Esophagus mucosa (tissue), 1 donor: ENCODE data around the gene PTPN11. TPM values are rescaled to one million over a fixed set of nuclear protein-coding genes. Genes with fewer than 3 reads are reported as not detected.
"Not testable (repeated sequence)": the region's sequence is repeated elsewhere in the genome, so short reads cannot be mapped to it uniquely, and the experiment has no call there.

Source experiments
- ATAC-seq: fragments of 200-7000 bp; cut with Tn5 transposase; one replicate; pipeline ENCODE4 v1.9.1; 2020
- total RNA-seq: library from RNA; stranded (reverse); gene quantifications from one replicate; pipeline ENCODE4 v1.2.4, GENCODE V29; 2023
- donor health status: DM: yes; HTN: yes; CAD: no.

The PTPN11 gene
- 53.6 TPM for total RNA-seq

DNA sequence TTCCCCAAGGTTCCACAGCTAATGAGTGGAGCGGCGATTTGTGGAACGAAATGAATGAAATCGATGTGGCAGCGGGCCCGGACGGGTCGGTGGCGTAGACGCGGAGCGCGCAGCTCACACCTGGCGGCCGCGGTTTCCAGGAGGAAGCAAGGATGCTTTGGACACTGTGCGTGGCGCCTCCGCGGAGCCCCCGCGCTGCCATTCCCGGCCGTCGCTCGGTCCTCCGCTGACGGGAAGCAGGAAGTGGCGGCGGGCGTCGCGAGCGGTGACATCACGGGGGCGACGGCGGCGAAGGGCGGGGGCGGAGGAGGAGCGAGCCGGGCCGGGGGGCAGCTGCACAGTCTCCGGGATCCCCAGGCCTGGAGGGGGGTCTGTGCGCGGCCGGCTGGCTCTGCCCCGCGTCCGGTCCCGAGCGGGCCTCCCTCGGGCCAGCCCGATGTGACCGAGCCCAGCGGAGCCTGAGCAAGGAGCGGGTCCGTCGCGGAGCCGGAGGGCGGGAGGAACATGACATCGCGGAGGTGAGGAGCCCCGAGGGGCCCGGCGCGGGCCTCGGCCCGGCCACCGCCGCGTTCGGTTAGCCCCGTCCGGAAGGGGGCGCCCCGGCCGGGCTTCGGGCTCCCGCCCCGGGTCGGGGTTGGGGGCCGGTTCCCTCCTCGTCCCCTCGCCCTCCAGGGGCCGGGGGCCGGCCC lies at the start of gene PTPN11:
TSS of gene PTPN11 (plus strand) at position 340 of the 689 bp plus-strand sequence. CDS start at position 505, 165 bp downstream.
- peak; percentile 92 for ATAC-seq

DNA sequence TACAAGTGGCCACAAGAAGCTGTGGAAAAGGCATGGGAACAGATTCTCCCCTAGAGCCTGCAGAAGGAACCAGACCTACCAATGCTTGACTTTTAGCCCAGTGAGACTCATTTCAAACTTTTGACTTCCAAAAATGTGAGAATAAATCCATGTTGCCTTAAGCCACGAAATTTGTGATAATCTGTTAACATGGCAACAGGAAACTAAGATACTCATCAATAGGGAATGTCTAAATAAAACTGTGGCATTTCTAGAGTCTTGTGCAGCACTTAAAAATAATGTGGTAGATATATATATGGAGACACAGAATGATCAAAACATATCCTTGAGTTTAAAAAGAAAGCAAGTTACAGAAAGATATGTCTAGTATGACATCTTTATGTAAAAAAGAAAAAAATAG lies 48.5 kb upstream of the PTPN11 start:
- ATAC-seq, result no peak

DNA sequence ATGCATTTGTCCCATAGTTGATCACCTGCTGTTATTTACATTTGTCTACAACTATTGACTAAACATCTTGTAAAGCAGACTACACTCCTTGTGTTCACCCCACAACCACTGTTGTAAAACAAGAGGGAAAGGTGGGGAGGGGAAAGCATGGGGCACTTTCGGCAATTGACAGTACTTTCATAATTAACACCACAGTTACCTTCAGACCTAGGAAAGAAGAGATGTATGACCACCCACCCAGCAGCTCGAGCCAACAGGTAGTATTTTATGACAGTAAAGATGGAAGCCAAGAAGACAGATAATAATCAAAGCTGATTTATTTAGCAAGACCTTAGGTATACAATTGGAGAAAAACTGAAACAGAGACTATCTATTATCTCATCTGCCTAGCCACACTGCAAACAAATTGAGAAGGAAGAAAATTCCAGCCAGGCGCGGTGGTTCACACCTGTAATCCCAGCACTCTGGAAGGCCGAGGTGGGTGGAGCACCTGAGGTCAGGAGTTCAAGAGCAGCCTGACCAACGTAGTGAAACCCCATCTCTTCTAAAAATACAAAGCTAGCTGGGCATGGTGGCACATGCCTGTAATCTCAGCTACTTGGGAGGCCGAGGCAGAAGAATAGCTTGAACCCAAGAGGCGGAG lies 47.8 kb upstream of the PTPN11 start:
- no peak for ATAC-seq

DNA sequence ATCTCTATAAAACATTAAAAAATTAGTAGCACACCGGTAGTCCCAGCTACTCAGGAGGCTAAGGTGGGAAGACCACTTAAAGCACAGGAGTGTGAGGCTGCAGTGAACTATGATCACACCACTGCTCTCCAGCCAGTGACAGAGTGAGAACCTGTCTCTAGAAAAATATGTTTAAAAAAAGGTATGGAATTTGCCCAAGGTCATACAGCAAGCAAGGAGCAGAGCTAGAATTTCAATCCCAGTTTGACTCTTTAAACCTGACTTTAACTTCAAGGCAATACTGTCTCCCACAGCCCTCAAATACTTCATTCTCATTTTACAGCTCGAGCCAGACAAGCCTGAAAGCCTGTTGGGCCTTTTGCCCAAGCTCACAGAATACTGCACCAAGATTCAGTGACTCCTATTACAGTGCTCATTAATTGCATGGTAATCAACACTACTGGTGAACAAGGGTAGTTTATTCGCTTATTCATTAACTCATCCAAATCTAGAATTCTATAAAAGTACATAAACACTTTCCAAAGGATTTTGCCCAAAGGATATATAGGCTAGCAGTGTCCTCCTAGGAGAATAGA lies 44.5 kb upstream of the PTPN11 start:
- no peak for ATAC-seq

DNA sequence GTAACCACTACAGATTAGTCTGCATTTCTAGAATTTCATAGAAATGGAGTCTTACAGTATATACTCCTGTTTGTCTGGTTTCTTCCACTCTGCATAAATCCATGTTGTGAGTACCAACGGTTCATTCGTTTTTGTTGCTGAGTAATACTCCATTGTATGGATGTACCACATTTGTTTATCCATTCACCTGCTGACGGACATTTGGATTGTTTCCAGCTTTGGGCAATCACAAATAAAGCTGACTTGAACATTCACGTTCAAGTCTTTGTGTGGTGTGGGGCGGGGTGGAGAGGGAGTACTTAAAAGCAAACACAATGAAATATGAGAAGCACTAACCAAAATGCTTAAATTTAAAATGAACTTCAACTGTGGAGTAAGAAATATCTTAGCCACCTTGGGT lies 43.6 kb upstream of the PTPN11 start:
- ATAC-seq, result peak; percentile 76

DNA sequence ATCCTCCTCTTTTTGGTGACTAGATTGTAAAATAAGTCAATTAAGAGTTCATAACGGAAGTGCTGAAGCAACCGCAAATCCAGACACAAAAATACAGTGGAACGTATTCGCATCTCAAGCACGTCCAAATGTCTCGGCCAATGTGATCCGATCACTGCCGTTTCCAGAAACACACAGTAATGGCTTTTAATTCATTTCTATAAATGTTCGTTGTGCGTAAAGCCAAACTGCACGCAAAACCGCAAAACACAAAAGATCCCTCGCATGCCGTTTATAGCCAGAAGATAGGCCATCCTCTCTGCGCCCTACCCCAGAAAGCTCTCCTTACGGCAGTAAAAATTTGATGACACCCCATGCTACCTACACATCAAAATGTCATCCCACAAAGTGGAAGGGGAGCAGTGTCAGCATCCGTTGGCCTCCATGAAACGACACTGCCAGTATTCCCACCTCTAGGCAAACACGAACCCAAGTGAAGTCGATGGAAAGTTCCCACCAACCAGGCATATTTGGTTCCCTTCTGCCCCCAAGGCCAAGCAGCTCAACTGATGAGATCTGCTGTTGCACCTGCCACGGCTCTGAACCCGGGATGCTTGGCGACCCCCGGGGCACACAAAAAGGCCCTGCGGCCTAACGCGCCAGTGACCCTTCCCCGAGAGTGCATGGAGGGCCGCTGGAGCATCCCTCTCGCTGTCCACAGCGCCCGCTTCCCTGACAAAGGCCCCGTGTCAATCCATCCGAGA lies 37.9 kb upstream of the PTPN11 start:
- peak; percentile 2 for ATAC-seq

DNA sequence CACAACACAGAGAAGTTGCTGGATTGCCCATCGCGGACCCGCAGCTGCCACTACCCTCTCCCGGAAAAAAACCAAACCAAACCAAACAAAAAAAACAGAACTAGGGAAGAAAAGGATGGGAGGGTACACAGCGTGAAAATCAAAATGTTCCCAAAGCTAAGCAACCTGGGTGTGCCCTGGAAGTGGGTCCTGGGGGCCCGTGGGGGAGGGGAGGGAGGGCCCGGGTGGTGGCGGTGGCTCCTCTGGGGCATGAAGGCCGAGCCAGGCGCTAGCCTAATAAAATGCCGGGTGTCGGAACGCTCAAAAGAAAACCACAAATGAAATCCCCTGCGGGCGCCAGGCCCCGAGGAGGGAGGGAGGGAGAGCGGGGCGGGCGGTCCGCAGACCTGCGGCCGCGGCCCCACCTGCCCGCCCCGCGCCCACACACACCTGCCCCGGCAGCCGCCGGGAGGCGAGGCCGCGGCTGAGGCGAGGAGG lies 37.3 kb upstream of the PTPN11 start:
- peak; percentile 59 for ATAC-seq

DNA sequence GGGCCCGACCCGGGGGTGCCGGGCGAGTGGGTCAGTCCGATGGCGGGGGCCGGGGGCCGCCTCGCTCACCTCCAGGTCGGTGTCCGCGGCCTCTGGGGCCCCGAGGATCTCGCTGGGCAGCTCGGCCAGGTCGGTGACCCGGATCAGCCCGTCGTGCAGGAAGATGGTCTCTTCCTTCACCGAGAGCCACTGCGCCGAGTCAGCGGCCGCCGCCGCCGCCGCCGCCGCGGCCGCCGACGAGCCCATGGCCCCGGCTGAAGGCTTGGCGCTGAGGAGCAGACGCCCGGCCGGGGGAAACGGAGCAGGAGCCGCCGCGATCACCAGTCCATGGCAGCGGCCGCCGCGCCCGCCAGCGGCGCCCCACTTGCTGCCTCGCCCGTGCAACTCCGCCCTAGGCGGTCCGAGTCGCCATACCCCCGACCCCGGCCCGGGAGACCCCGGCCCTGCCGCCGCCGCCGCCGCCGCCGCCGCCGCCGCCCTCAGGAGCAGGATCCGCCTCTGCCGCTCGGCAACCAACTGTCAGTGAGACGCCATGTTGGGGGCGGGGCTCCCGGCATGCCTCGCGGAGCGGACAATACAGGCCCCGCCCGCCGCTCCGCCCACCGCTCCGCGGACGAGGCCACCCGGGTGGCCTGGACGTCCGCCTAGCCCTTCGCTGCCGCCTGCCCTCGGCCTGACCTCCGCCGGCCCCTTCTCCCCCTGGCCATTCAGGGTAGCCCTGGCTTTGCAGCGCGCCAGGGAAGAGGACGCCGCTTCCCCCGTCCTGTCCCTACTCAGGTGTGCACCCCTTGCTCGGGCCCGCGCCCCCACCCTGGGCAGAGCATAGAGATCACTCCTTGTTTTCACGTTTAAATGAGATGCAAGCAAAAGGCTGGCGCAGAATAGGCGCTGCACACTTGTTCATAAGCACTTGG lies 36.6 kb upstream of the PTPN11 start, which contains the start of gene HECTD4:
TSS of gene HECTD4 (minus strand) at position 549 of the 914 bp plus-strand sequence. CDS start at position 246, 303 bp downstream.
- peak; percentile 97 for ATAC-seq

DNA sequence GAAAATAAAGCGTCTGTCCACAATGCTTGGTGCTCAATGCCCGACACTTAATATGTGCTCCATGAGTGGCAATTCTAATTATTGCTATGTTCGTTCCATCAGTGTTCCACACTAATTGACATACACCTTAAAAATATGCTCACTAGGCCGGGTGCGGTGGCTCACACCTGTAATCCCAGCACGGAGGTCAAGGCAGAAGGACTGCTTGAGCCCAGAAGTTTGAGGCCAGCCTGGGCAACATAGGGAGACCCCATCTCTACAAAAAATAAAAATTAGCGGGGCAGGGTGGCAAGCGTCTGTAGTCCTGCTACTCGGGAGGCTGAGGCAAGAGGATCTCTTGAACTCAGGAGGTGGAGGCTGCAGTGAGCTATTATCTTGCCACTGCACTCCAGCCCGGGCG lies 35.9 kb upstream of the PTPN11 start:
- no peak for ATAC-seq

DNA sequence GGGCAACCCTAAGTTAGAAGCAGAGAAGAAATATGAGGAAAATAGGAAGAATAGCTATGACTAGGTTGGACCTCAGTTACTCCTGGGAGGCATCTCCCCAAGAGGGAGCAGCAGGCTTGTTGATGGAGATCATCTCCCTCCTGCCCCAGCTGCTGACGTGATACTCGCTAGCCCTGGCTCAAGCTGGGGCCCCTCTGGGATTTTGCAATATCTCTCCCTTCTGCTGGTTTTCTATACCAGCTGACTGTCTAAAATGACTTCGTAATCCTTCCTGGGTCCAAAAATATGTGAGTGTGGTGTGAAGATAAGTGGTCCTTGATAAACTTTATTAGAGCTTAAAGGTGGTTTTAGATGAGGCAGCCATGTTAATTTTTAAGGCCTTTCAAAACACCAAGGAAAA lies 32.0 kb upstream of the PTPN11 start:
- ATAC-seq, result no peak

DNA sequence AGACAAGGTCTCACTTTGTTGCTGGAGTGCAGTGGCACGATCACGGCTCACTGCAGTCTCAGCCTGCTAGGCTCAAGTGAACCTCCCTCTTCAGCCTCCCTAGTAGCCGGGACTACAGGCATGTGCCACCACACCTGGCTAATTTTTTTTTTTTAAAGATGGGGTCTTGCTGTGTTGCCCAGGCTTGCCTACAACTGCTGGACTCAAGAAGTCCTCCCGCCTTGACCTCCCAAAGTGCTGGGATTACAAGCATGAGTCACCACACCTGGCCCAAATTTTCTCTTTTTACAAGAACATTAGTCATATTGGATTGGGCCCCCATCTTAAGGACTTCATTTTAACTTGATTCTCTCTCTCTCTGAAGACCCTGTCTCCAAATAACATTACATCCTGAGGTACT lies 29.5 kb upstream of the PTPN11 start:
- no peak for ATAC-seq

DNA sequence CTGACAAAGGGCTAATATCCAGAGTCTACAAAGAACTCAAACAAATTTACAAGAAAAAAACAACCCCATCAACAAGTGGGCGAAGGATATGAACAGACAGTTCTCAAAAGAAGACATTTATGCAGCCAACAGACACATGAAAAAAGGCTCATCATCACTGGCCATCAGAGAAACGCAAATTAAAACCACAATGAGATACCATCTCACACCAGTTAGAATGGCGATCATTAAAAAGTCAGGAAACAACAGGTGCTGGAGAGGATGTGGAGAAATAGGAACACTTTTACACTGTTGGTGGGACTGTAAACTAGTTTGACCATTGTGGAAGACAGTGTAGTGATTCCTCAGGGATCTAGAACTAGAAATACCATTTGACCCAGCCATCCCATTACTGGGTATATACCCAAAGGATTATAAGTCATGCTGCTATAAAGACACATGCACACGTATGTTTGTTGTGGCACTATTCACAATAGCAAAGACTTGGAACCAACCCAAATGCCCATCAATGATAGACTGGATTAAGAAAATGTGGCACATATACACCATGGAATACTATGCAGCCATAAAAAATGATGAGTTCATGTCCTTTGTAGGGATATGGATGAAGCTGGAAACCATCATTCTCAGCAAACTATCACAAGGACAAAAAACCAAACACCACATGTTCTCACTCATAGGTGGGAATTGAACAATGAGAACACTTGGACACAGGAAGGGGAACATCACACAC lies 28.7 kb upstream of the PTPN11 start:
- ATAC-seq, result not testable (repeated sequence)

DNA sequence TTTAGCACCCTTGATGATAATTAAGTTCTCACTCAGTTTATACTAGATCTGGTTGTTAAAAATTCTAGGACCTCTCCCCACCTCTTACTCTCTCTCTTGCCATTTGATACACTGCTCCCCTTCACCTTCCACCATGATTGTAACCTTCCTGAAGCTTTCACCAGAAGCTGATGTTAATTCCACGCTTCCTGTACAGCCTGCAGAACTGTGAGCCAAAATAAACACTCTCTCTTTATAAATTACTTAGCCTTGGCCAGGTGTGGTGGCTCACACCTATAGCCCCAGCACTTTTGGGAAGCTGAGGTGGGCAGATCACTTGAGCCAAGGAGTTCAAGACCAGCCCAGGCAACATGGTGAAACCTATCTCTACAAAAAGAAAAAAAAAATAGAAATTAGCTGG lies 25.4 kb upstream of the PTPN11 start:
- no peak for ATAC-seq

DNA sequence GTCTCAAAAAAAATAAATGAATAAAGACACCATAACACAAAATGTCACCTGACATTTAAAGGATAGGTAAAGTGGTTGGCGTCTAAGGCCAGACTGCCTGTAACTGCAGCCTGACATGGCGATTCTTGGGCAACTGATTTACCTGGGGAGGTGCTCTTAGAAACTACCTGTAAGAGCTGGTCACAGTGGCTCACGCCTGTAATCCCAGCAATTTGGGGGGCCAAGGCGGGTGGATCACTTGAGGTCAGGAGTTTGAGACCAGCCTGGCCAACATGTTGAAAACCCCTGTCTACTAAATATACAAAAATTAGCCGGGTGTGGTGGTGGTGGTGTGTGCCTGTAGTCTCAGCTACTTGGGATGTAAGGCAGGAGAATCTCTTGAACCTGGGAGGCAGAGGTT lies 17.7 kb upstream of the PTPN11 start:
- ATAC-seq, result no peak

DNA sequence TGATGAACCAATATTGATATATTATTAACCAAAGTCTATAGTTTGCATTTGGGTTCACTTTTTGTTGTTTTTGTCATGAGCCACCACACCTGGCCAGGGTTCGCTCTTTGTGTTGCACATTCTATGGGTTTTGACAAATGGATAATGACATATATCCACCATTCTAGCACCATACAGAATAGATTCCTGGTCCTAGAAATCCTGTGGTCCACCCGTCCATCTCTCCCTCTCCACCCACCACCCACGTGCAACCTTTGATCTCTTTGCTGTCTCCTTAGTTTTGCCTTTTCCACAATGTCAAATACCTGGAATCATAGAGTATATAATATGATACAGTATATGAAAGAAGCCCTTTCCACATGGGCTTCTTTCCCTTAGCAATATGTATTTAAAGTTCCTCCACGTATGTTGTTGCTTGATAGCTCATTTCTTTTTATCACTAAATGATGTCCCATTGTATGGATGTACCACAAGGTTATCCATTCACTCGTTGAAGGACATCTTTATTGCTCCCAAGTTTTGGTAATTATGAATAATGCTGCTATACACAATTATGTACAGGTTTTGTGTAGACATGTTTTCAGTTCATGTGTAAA lies 16.7 kb upstream of the PTPN11 start:
- peak; percentile 26 for ATAC-seq

DNA sequence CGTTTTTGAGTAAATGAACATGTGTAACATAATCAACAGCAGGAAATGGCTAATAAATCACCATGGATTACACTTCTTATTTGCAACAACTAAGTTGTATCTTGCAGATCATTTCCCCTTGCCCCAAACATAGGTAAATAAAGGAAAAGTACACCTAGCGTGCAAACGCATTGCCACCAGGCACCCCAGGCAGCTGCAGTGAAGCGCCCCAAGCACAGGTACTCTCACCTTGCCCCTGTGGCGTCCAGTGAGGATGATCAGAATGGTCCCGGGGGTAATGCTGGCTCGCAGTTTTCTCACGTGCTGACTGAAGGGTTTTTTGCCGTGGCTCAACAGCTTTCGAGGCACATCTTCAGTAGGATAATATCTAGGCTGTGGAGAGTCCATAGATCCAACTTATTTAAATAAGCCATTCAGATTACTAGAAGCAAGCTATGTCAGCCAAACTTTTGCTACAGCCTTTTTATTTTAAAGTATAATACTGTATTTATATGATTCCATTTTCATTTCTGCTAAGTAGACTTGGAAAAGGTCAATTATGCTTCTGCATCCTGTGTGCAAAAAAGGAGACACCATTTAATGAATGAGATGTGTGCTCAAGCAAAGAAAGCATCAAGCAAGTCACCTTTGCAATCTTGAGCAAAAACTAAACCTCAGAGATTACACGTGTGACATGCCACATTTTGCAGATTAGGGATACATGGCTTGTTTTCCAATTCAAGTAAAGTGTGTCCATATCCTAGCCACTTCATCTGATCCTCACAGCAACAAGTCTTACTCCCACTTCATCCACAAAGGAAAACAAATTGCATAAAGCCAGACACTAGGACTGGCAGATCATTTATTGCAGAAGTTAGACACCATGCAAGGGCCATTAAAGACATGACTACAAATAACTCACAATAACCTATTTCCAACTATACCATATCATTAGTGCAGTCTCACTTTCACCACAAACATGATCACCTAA lies 11.9 kb upstream of the PTPN11 start:
- no peak for ATAC-seq

DNA sequence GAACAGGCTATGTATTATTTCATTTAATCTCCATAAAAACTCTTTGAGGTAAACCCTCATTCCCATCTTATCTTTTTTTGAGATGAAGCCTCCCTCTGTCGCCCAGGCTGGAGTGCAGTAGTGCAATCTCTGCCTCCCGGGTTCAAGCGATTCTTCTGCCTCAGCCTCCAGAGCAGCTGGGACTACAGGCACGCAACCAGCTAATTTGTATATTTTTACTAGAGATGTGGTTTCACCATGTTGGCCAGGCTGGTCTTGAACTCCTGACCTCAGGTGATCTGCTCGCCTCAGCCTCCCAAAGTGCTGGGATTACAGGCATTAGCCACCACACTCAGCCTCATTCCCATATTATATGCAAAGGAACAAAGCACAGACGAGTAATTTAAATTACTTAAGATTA lies 11.1 kb upstream of the PTPN11 start:
- ATAC-seq, result not testable (repeated sequence)

DNA sequence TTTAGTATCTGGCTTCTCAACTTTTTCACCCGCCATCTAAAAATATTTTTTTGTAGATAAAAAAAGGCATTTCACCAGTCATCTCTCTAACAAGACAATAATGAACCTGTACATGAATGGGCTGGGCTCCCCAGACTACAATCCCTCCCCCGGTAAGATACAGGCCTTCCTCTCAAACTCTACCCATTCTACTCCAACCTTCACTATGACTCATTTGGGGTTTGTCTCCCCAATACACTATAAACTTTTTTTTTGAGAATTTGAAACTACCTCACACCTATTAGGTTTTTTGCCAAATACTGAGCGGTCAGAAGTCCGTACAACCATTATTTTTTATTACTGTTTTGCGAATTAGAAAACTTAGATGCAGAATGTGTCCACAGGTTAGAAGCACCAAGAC lies 10.1 kb upstream of the PTPN11 start:
- peak; percentile 53 for ATAC-seq

DNA sequence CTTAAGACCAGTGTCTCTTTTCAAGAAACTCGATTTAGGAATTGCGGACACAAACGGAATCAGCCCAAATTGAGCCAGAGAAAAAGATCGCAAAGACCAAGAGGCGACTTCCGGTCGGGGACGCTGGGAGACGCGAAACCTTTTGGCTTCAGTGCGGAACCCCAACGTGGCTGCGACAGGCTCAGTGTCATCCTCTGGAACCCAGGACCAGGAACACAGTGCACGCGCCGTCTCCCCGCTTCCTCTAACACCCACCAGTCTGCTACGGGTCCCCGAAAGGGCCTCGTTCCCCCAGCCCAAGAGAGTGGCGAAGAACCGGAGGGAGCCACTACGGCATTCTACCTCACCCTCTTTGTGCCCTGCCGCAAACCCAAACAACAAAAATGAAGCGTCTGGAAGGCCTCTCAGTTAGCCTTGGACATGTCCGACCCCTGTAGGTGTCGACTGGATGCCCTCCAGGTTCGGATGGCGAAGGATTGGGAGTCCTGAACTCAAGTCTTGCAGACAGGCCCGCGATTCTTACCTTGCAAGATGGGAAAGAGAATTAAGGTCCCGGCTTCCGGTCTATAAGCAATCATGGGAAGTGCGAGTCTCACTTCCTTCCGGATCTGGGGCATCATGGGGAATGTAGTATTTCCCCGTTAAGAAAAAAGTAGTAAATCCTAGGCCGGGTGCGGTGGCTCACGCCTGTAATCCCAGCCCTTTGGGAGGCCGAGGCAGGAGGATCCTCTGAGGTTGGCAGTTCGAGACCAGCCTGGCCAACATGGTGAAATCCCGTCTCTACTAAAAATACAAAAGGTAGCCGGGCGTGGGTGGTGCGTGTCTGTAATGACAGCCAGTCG lies 9.5 kb upstream of the PTPN11 start, which contains the start of gene RPL6:
TSS of gene RPL6 (minus strand) at position 542 of the 842 bp plus-strand sequence. CDS start 949 bp downstream, outside the sequence.
- ATAC-seq, result peak; percentile 90
